Neural progenitor cell (in vitro differentiated cells): ENCODE measurements around the gene MBP. TPM values are rescaled to one million over a fixed set of nuclear protein-coding genes. Genes with fewer than 3 reads are reported as not detected.
A peak's percentile ranks its signal among the peaks of the same experiment; 100 is the strongest.

Source experiments
- DNase-seq: peaks from one replicate; pipeline ENCODE4 v3.0.0-alpha.2; 2016; ENCODE audit warnings: low spot score
- H2AFZ ChIP-seq: fragments of 200-600 bp; sonication (generic); replicated peaks from 2 replicates; pipeline ENCODE4 v1.6.1; 2016; ENCODE audit warnings: antibody characterized with exemption
- H3F3A ChIP-seq: fragments of 200-600 bp; sonication (generic); 2 replicates; pipeline ENCODE4 v1.6.1; 2016; ENCODE audit warnings: antibody characterized with exemption, low read depth
- H3K27ac ChIP-seq: fragments of 200-600 bp; sonication (generic); 2 replicates; pipeline ENCODE4 v1.5.1; 2016; ENCODE audit warnings: mild to moderate bottlenecking
- H3K27me3 ChIP-seq: fragments of 200-600 bp; sonication (generic); 2 replicates; pipeline ENCODE4 v1.6.1; 2016; ENCODE audit warnings: mild to moderate bottlenecking, moderate library complexity
- H3K36me3 ChIP-seq: fragments of 200-600 bp; sonication (generic); 2 replicates; pipeline ENCODE4 v1.5.1; 2016
- H3K4me1 ChIP-seq: fragments of 200-600 bp; sonication (generic); 2 replicates; pipeline ENCODE4 v1.6.1; 2016; ENCODE audit warnings: mixed run types
- H3K4me2 ChIP-seq: fragments of 200-600 bp; sonication (generic); 2 replicates; pipeline ENCODE4 v1.6.1; 2016
- H3K4me3 ChIP-seq: fragments of 200-600 bp; sonication (generic); 2 replicates; pipeline ENCODE4 v1.5.1; 2016
- H3K79me2 ChIP-seq: fragments of 200-600 bp; sonication (generic); 2 replicates; pipeline ENCODE4 v1.6.1; 2016; ENCODE audit warnings: low read depth
- H3K9ac ChIP-seq: fragments of 200-600 bp; sonication (generic); 2 replicates; pipeline ENCODE4 v1.6.1; 2016
- H3K9me3 ChIP-seq: fragments of 200-600 bp; sonication (generic); 2 replicates; pipeline ENCODE4 v1.5.1; 2016; ENCODE audit warnings: low read depth
- H4K20me1 ChIP-seq: fragments of 200-600 bp; sonication (generic); 2 replicates; pipeline ENCODE4 v1.6.1; 2016; ENCODE audit warnings: low read depth
- H3K27ac Mint-ChIP-seq: 3 replicates; pipeline ENCODE4 v1.8.0; 2021; ENCODE audit warnings: mixed read lengths
- H3K27me3 Mint-ChIP-seq: 2 replicates; pipeline ENCODE4 v1.8.0; 2022; ENCODE audit warnings: low read depth, mild to moderate bottlenecking, inconsistent platforms, moderate library complexity, mixed read lengths; ENCODE audit not compliant: insufficient read depth
- H3K36me3 Mint-ChIP-seq: 3 replicates; pipeline ENCODE4 v1.8.0; 2021; ENCODE audit warnings: mixed read lengths
- H3K4me1 Mint-ChIP-seq: 3 replicates; pipeline ENCODE4 v1.8.0; 2021; ENCODE audit warnings: mixed read lengths
- H3K4me3 Mint-ChIP-seq: 3 replicates; pipeline ENCODE4 v1.8.0; 2021; ENCODE audit warnings: mild to moderate bottlenecking, moderate library complexity, mixed read lengths
- H3K9me3 Mint-ChIP-seq: 3 replicates; pipeline ENCODE4 v1.8.0; 2020; ENCODE audit warnings: mixed read lengths
- CTCF ChIP-seq: fragments of 200-600 bp; sonication (generic); IDR thresholded peaks from 2 replicates; pipeline ENCODE4 v1.5.1; 2017; ENCODE audit warnings: antibody characterized with exemption, mild to moderate bottlenecking
- EZH2 ChIP-seq: fragments of 200-600 bp; sonication (generic); IDR thresholded peaks from 2 replicates; pipeline ENCODE4 v1.6.1; 2017; ENCODE audit warnings: antibody characterized with exemption, mild to moderate bottlenecking, moderate library complexity
- EZH2phosphoT487 ChIP-seq: fragments of 200-600 bp; sonication (generic); IDR thresholded peaks from 2 replicates; pipeline ENCODE4 v1.6.1; 2017; ENCODE audit warnings: antibody characterized with exemption
- total RNA-seq: library from RNA; depleted of rRNA; stranded (reverse); fragments of >200 nt; gene quantifications from 2 replicates; pipeline ENCODE4 v1.2.3, GENCODE V29; 2015; ENCODE audit warnings: low replicate concordance

Gene MBP
- 0.64 and 2.1 TPM in 2 replicates for total RNA-seq

GRCh38 chr18:77132369-77133050, at the start of gene MBP:
MBP (minus strand) TSS chr18:77132783; CDS start chr18:77105261, 27,522 bp downstream.
- peaks cover 16% of the 10 kb centered on the region for H3F3A ChIP-seq
- H3K27ac ChIP-seq = no peak within 1 kb of the TSS
- Mint-ChIP-seq H3K4me1 (peaks cover 15% of the 10 kb centered on the region), H3K9me3 (no peaks in the 10 kb centered on the region), H3K27me3 (peaks cover 45% of the 10 kb centered on the region), H3K36me3 (no peaks in the 10 kb centered on the region), H3K4me3 (peak within 1 kb of the TSS; percentile 85), H3K27ac (peak within 1 kb of the TSS; percentile 69)
- TF ChIP-seq EZH2 (peak; percentile 23), CTCF (no peak), EZH2phosphoT487 (peak; percentile 61)
- H3K27me3 ChIP-seq = peaks cover 77% of the 10 kb centered on the region
- no peak within 1 kb of the TSS for H3K9ac ChIP-seq
- H3K4me3 ChIP-seq = peak within 1 kb of the TSS; percentile 79
- peak within 1 kb of the TSS; percentile 97 for H3K4me2 ChIP-seq
- peaks cover 10% of the 10 kb centered on the region for H3K4me1 ChIP-seq
- H3K9me3 ChIP-seq = no peaks in the 10 kb centered on the region
- peak; percentile 73 for DNase-seq
- peak within 1 kb of the TSS; percentile 99 for H2AFZ ChIP-seq
- H3K36me3 ChIP-seq = no peaks in the 10 kb centered on the region
- H4K20me1 ChIP-seq = peaks cover 4% of the 10 kb centered on the region
- no peaks in the 10 kb centered on the region for H3K79me2 ChIP-seq

GRCh38 chr18:77181950-77182707, 49.5 kb upstream of the MBP start:
- Histone ChIP-seq H3K36me3 (no peaks in the 10 kb centered on the region), H3K27me3 (no peaks in the 10 kb centered on the region), H2AFZ (no peak overlapping the region), H3K9ac (no peak overlapping the region), H4K20me1 (no peaks in the 10 kb centered on the region), H3F3A (no peaks in the 10 kb centered on the region), H3K4me3 (no peak overlapping the region), H3K4me1 (no peaks in the 10 kb centered on the region), H3K27ac (no peak overlapping the region), H3K9me3 (no peaks in the 10 kb centered on the region), H3K79me2 (no peaks in the 10 kb centered on the region), H3K4me2 (no peak overlapping the region)
- peaks cover 16% of the 10 kb centered on the region for H3K9me3 Mint-ChIP-seq
- H3K27ac Mint-ChIP-seq = no peak overlapping the region
- no peak for TF ChIP-seq EZH2
- TF ChIP-seq EZH2phosphoT487 = no peak
- TF ChIP-seq CTCF = no peak
- peaks cover 6% of the 10 kb centered on the region for H3K27me3 Mint-ChIP-seq
- no peak overlapping the region for H3K4me3 Mint-ChIP-seq
- no peaks in the 10 kb centered on the region for H3K4me1 Mint-ChIP-seq
- no peak for DNase-seq
- H3K36me3 Mint-ChIP-seq = peaks cover 2% of the 10 kb centered on the region

GRCh38 chr18:77178559-77178958, 46.0 kb upstream of the MBP start:
- no peaks in the 10 kb centered on the region for H3K79me2 ChIP-seq
- no peaks in the 10 kb centered on the region for H3K36me3 ChIP-seq
- no peaks in the 10 kb centered on the region for H3K9me3 ChIP-seq
- Mint-ChIP-seq H3K4me3 (no peak overlapping the region), H3K9me3 (peaks cover under 1% of the 10 kb centered on the region), H3K4me1 (no peaks in the 10 kb centered on the region), H3K36me3 (no peaks in the 10 kb centered on the region), H3K27me3 (peaks cover 3% of the 10 kb centered on the region), H3K27ac (no peak overlapping the region)
- no peak for TF ChIP-seq CTCF
- TF ChIP-seq EZH2 = no peak
- TF ChIP-seq EZH2phosphoT487 = no peak
- H3F3A ChIP-seq = no peaks in the 10 kb centered on the region
- no peak for DNase-seq
- no peak overlapping the region for H2AFZ ChIP-seq
- no peaks in the 10 kb centered on the region for H3K27me3 ChIP-seq
- no peak overlapping the region for H3K4me3 ChIP-seq
- no peak overlapping the region for H3K9ac ChIP-seq
- no peak overlapping the region for H3K4me2 ChIP-seq
- H3K27ac ChIP-seq = no peak overlapping the region
- no peaks in the 10 kb centered on the region for H3K4me1 ChIP-seq
- no peaks in the 10 kb centered on the region for H4K20me1 ChIP-seq
